Liver (tissue), 3 donors: ENCODE measurements around the gene WFIKKN1.

Experiments used
- CTCF ChIP-seq: fragments of 150-350 bp; IDR thresholded peaks from 2 replicates; pipeline ENCODE4 v1.5.1; 2017; ENCODE audit warnings: improper control_type of control experiment, low read depth, low read length; ENCODE audit not compliant: missing input control
- EGR1 ChIP-seq, 2 donors: IDR thresholded peaks; 2 replicates each; pipeline ENCODE4 v1.6.1; 2016 to 2018; ENCODE audit warnings: antibody characterized with exemption in 2 of 2, low read depth in 2 of 2
- HNF4G ChIP-seq: IDR thresholded peaks from 2 replicates; pipeline ENCODE4 v1.6.1; 2016; ENCODE audit warnings: antibody characterized with exemption
- TF ChIP-seq, protein P1 (sequence below): IDR thresholded peaks from 2 replicates; pipeline ENCODE4 v1.6.1; 2016; ENCODE audit warnings: antibody characterized with exemption
- donor health status: healthy.
- donor health status: healthy.

GRCh38 chr16:632486-633335, 1.9 kb downstream of the WFIKKN1 start:
- TF ChIP-seq HNF4G (no peak), CTCF (no peak), EGR1 (IDR thresholded peaks at IDR 0.05; ENCODE audit: low read depth in 2 of 2) (no peak)
- TF ChIP-seq, protein P1, sequence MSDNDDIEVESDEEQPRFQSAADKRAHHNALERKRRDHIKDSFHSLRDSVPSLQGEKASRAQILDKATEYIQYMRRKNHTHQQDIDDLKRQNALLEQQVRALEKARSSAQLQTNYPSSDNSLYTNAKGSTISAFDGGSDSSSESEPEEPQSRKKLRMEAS = no peak
